GM21576 (cell line): Measurements from ENCODE around the gene RANGAP1.

ENCODE experiments used
- ATAC-seq: cut with Tn5 transposase; IDR thresholded peaks from one replicate; pipeline ENCODE4 v1.9.1; 2021; ENCODE audit warnings: mild to moderate bottlenecking, moderate library complexity; ENCODE audit not compliant: unreplicated experiment

The RANGAP1 gene

GRCh38 chr22:41285820-41286638, at the start of gene RANGAP1:
TSS of gene RANGAP1 (minus strand) at chr22:41286187. CDS start at chr22:41281044, 5,143 bp downstream.
- ATAC-seq = peak; percentile 82

- no peak for ATAC-seq
Measured at GRCh38 chr22:41334951-41335635, 49.1 kb upstream of the RANGAP1 start.

GRCh38 chr22:41334215-41334614, 48.2 kb upstream of the RANGAP1 start:
- ATAC-seq = no peak

GRCh38 chr22:41333806-41334205, 47.8 kb upstream of the RANGAP1 start:
- ATAC-seq = no peak

GRCh38 chr22:41332217-41332939, 46.4 kb upstream of the RANGAP1 start:
- ATAC-seq = no peak

GRCh38 chr22:41330169-41330568, 44.2 kb upstream of the RANGAP1 start:
- no peak for ATAC-seq

GRCh38 chr22:41327124-41327523, 41.1 kb upstream of the RANGAP1 start:
- no peak for ATAC-seq

- no peak for ATAC-seq
Measured at GRCh38 chr22:41324821-41325528, 39.0 kb upstream of the RANGAP1 start.

GRCh38 chr22:41320416-41321240, 34.6 kb upstream of the RANGAP1 start:
- no peak for ATAC-seq

GRCh38 chr22:41315586-41315985, 29.6 kb upstream of the RANGAP1 start:
- no peak for ATAC-seq

- ATAC-seq = no peak
Measured at GRCh38 chr22:41314821-41315220, 28.8 kb upstream of the RANGAP1 start.

- ATAC-seq = no peak
Measured at GRCh38 chr22:41311487-41311886, 25.5 kb upstream of the RANGAP1 start.

GRCh38 chr22:41310336-41310735, 24.3 kb upstream of the RANGAP1 start:
- no peak for ATAC-seq

GRCh38 chr22:41308544-41308947, 22.6 kb upstream of the RANGAP1 start:
- no peak for ATAC-seq

GRCh38 chr22:41308054-41308453, 22.1 kb upstream of the RANGAP1 start:
- ATAC-seq = no peak

GRCh38 chr22:41305646-41306045, 19.7 kb upstream of the RANGAP1 start:
- no peak for ATAC-seq

GRCh38 chr22:41302811-41303210, 16.8 kb upstream of the RANGAP1 start:
- ATAC-seq = no peak

GRCh38 chr22:41302021-41302767, 16.2 kb upstream of the RANGAP1 start:
- no peak for ATAC-seq
